NCI-H187 (cell line): ENCODE measurements around the gene ADAMTSL4.
A peak's percentile ranks its signal among the peaks of the same experiment; 100 is the strongest.
"Not testable (repeated sequence)": the region's sequence is repeated elsewhere in the genome, so short reads cannot be mapped to it uniquely, and the experiment has no call there.

Experiments used
- DNase-seq, 2 experiments: peaks; one replicate each; lab custom pipeline; 2025; lab: John Stamatoyannopoulos, UW

The ADAMTSL4 gene

GRCh38 chr1:150555198-150555970, 6.2 kb downstream of the ADAMTSL4 start:
- no peak for DNase-seq

- DNase-seq = no peak
These were observed 7.0 kb downstream of the ADAMTSL4 start for GRCh38 chr1:150555971-150556865.

GRCh38 chr1:150557065-150557600, 7.9 kb downstream of the ADAMTSL4 start:
- no peak for DNase-seq

DNA sequence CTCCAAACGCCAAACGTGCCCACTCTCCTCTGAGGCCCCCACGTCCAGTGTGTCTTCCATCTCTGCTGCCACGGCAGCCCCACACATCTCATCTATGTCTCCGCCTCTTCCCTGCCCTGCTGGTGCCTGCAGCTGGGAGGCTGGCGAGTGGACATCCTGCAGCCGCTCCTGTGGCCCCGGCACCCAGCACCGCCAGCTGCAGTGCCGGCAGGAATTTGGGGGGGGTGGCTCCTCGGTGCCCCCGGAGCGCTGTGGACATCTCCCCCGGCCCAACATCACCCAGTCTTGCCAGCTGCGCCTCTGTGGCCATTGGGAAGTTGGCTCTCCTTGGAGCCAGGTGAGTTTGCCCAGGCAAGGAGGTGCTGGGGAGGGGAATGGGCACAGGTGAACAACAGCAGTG, 8.6 kb downstream of the ADAMTSL4 start:
- DNase-seq = no peak

DNA sequence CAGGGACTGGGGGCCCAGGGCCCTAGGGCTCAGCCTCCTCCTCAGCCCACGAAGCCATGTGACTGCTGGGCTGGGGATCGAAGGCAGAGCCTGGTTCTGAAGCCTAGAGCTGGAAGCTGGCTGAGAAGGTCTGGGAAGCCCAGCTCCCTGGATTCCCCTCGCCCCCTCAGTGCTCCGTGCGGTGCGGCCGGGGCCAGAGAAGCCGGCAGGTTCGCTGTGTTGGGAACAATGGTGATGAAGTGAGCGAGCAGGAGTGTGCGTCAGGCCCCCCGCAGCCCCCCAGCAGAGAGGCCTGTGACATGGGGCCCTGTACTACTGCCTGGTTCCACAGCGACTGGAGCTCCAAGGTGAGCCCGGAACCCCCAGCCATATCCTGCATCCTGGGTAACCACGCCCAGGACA, 9.1 kb downstream of the ADAMTSL4 start:
- no peak for DNase-seq

GRCh38 chr1:150558761-150559655, 9.8 kb downstream of the ADAMTSL4 start:
- no peak for DNase-seq

- DNase-seq = no peak
These were observed 10.4 kb downstream of the ADAMTSL4 start for GRCh38 chr1:150559656-150560010.

DNA sequence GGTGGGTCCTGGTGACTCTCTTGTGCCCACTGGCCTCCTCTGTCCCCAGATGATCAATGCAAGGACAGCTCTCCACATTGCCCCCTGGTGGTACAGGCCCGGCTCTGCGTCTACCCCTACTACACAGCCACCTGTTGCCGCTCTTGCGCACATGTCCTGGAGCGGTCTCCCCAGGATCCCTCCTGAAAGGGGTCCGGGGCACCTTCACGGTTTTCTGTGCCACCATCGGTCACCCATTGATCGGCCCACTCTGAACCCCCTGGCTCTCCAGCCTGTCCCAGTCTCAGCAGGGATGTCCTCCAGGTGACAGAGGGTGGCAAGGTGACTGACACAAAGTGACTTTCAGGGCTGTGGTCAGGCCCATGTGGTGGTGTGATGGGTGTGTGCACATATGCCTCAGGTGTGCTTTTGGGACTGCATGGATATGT, 10.8 kb downstream of the ADAMTSL4 start:
- DNase-seq = peak; percentile 24 to 45

DNA sequence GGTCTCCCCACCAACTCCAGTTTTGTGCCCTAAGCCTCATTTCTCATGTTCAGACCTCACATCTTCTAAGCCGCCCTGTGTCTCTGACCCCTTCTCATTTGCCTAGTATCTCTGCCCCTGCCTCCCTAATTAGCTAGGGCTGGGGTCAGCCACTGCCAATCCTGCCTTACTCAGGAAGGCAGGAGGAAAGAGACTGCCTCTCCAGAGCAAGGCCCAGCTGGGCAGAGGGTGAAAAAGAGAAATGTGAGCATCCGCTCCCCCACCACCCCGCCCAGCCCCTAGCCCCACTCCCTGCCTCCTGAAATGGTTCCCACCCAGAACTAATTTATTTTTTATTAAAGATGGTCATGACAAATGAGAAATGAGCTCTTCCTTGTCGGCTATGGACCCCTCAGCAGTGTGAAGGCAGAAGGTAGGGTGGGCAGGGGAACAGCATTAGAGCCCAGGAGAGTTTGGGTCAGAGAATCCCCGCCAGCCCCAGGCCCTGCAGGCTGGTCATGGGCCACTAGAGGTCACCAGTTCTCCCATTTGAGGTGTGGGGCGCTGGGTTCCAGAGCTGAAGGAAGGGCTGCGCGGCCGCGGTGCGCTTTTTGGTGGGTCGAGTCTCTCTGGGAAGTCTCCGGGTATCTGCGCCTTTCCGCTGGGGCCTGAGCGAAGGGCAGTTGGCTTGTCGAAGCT, 11.5 kb downstream of the ADAMTSL4 start:
- peak; percentile 66 to 79 for DNase-seq

DNA sequence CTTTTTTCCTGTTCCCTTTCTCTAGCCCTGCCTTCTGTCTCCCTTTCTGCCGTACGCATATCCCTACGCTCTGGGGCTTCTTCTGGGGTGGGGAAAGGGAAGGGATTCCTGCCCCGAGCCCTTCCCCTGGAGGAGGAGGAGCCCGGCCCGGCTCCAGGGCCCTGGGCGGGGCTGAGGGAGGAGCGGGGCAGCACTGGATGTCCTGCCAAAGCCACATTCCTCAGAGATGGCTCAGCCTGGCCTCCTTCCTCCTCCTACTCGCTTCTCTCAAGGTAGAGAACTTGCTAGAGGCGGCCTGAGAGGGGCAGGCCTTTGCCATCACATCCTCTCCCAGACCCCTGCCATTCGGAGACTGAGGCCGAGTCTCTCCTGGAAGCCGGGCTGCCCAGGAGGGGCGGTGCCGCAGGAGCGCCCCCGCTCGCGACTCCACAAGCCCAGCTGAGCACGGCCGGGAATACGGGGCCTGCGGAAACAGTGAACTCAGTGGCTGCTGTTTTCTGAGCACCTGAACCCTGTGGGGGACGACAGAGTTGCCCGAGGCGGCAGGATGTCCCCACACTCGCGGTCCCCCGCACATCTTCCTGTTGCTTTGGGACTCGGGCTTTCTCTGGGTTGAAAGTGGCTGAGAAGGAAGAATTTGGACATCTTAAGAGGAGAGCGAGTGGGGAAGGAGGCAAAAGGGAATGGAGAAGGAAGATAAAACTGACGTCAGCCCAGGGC, 12.2 kb downstream of the ADAMTSL4 start:
- DNase-seq = peak in 1 of 2 experiments; percentile 79

- peak; percentile 39 to 58 for DNase-seq
These were observed 12.8 kb downstream of the ADAMTSL4 start for GRCh38 chr1:150561974-150562445.

- DNase-seq = no peak
These were observed 13.5 kb downstream of the ADAMTSL4 start for GRCh38 chr1:150562446-150563339.

DNA sequence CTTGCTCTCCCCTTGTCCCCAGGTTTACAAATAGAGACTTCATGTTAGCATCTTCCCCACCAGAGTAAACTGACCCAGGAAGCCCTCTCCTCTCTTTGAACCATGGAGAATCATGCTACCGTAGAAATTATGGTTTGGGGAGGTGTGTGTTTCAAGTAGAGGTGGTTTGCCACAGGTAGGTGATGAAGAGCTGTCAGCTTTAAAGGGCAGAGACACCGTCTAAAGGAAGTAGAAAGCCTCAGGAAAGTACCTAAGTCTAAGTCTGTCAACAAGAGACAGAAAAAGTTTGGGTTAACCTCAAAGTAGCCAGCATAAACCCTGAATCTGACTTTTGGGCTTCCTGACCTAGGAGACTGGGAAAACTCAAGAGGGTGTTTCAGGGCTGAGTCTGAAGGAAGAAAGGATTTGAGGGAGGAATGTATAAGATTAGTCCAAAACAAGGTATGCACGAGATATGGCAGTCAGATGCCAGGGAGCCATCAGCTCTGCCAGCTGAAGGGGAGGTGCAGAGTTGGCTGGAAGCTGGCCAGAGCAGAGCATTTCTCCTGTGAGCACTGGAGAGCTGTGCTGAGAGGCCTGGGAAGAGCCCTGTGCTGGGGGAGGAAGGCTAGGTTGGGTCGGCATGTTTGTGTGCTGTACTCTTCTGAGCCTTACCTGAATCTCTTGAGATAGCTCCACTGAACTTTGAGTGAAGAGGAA, 14.3 kb downstream of the ADAMTSL4 start:
- no peak for DNase-seq

DNA sequence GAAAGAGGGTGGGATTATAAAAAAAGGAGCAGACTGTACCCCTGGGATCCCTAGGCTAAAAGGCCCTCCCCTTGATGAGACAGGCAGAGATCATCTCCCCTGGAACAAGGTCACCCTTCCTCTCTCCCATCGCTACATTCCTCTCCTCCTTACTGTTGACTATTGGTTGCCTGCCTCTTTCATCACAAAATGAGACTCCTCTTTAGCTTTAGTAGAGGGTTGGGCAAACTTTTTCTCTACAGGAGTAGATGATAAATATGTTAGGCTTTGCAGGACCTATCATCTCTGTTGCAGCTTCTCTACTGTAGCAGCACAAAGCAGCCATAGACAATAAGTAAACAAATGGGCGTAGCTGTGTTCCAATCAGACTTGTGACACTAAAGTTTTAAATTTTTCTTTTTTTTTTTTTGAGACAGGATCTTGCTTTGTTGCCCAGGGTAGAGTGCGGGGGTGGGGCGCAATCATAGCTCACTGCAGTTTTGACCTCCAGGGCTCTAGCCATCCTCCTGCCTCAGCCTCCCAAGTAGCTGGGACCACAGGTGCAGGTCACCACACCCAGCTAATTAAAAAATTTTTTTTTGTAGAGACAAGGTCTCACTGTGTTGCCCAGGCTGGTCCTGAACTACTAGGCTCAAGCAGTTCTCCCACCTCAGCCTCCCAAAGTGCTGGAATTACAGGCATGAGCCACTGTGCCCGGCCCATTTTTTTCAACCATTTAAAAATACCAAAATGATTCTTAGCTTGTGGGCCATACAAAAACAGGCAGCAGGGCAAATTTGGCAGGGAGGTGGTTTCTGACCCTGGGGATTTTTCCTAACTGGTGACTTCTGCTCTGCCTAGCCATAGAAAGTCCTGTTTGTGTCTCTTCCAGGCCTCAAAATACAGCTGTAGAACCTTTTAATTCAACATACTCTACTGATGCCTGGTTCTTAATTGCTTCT, 15.1 kb downstream of the ADAMTSL4 start:
- DNase-seq = no peak

DNA sequence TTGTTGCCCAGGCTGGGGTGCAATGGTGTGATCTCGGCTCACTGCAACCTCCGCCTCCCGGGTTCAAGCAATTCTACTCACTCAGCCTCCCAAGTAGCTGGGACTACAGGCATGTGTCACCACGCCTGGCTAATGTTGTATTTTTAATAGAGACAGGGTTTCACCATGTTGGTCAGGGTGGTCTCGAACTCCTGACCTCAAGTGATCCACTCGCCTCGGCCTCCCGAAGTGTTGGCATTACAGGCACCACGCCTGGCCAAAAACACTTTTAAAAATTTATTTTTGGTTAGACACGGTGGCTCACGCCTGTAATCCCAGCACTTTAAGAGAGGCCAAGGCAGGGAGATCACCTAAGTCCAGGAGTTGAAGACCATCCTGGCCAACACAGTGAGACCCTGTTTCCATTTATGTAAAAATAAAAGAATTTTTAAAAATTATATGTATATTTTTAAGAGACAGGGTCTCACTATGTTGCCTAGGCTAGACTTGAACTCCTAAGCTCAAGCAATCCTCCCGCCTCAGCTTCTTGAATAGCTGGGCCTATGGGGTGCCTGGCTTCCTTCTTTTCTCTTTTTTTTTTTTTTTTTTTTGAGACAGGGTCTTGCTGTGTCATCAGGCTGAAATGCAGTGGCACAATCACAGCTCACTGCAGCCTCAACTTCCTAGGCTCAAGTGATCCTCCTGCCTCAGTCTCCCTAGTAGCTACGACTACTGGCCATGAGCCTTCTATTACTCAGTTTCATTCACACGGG, 16.2 kb downstream of the ADAMTSL4 start:
- DNase-seq = not testable (repeated sequence)

DNA sequence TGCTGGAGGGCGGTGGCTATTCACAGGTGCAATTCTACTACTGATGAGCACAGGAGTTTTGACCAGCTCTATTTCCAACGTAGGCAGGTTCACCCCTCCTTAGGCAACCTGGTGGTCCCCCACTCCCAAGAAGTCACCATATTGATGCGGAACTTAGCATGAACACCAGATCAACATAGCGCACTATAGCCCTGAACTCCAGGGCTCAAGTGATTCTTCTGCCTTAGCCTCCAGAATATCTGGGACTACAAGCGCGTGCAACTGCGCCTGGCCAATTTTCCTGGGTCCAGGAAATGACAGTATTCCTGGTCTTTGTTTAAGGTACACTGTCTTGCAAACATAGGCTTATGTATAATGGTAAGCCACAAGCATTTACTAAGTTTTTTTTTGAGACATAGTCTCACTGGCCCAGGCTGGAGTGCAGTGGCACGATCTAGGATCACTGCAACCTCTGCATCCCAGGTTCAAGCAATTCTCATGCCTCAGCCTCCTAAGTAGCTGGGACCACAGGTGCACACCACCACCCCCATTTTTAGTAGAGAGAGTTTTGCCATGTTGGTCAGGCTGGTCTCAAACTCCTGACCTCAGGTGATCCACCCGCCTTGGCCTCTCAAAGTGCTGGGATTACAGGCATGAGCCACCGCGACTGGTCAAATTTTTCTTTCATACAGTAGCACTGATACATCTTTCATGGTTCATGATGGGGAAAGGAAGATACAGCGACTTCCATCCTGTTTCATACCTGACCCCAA, 17.6 kb downstream of the ADAMTSL4 start:
- DNase-seq = no peak
